K562 (cell line): ENCODE measurements around the gene PLCL2.

Experiments
- MAZ ChIP-seq, 2 experiments: fragments of 450-650 bp in 1 of 2; sonication (generic) in 1 of 2; formaldehyde crosslinking; IDR thresholded peaks in 1 of 2; conservative IDR thresholded peaks in 1 of 2; 2 replicates each; pipeline versions ENCODE4 v1.4.0 to v1.5.0; 2020; ENCODE audit warnings: mild to moderate bottlenecking in 1 of 2, missing genetic modification reagents in 1 of 2
- MYNN ChIP-seq, 2 experiments: sonication (generic); formaldehyde crosslinking in 1 of 2; IDR thresholded peaks; 2 replicates each; pipeline versions ENCODE4 v1.5.0 to v1.6.1; 2016 to 2020; ENCODE audit warnings: antibody characterized with exemption in 1 of 2, missing genetic modification reagents in 1 of 2
- NFYB ChIP-seq: IDR thresholded peaks from 2 replicates; pipeline ENCODE4 v1.6.1; 2011; ENCODE audit warnings: mild to moderate bottlenecking, moderate library complexity; ENCODE audit not compliant: insufficient read length; ENCODE audit errors: extremely low read depth
- SP1 ChIP-seq: sonication (generic); formaldehyde crosslinking; IDR thresholded peaks from 2 replicates; pipeline ENCODE4 v1.8.1; 2022; ENCODE audit warnings: mild to moderate bottlenecking, missing genetic modification reagents
- TAF15 ChIP-seq: fragments of 200-400 bp; formaldehyde crosslinking; IDR thresholded peaks from 2 replicates; pipeline ENCODE4 v1.6.1; 2017; ENCODE audit warnings: mild to moderate bottlenecking, low read depth, low read length, moderate library complexity
- ZNF707 ChIP-seq: fragments of 250-450 bp; sonication (Bioruptor Pico); conservative IDR thresholded peaks from 2 replicates; pipeline ENCODE4 v1.8.0; 2022; ENCODE audit warnings: inconsistent platforms, mild to moderate bottlenecking, moderate library complexity
- ZNF740 ChIP-seq, 3 experiments: fragments of 200-800 bp in 1 of 3; sonication (Bioruptor generic) in 1 of 3; sonication (generic) in 1 of 3; formaldehyde crosslinking in 1 of 3; IDR thresholded peaks; 2 replicates each; pipeline versions ENCODE4 v1.6.1 to v1.8.0; 2016 to 2022; ENCODE audit warnings: mild to moderate bottlenecking in 2 of 3, missing compliant biosample characterization in 2 of 3, missing genetic modification characterization in 2 of 3, missing genetic modification reagents in 1 of 3

GRCh38 chr3:17028363-17028762, 143.6 kb downstream of the PLCL2 start:
- no peak for TF ChIP-seq ZNF707 (CRISPR knock-in tag)
- no peak for TF ChIP-seq SP1
- TF ChIP-seq MAZ (CRISPR knock-in tag; conservative IDR thresholded peaks at IDR 0.05 in 1 of 2, IDR thresholded peaks at IDR 0.05 in 1 of 2) = no peak
- TF ChIP-seq NFYB = no peak
- no peak for TF ChIP-seq TAF15
- TF ChIP-seq ZNF740 (CRISPR knock-in tag; IDR thresholded peaks at IDR 0.05) = no peak
- TF ChIP-seq ZNF740 (tag; IDR thresholded peaks at IDR 0.05) = no peak
- TF ChIP-seq MYNN (IDR thresholded peaks at IDR 0.05) = no peak
- TF ChIP-seq MYNN (CRISPR knock-in tag; IDR thresholded peaks at IDR 0.05) = no peak
